ENCODE results near the gene DLK1. TPM values are rescaled to one million over a fixed set of nuclear protein-coding genes. Genes with fewer than 3 reads are reported as not detected.

The DLK1 gene
- total RNA-seq, 2 experiments from 2014 or later: not detected

DNA sequence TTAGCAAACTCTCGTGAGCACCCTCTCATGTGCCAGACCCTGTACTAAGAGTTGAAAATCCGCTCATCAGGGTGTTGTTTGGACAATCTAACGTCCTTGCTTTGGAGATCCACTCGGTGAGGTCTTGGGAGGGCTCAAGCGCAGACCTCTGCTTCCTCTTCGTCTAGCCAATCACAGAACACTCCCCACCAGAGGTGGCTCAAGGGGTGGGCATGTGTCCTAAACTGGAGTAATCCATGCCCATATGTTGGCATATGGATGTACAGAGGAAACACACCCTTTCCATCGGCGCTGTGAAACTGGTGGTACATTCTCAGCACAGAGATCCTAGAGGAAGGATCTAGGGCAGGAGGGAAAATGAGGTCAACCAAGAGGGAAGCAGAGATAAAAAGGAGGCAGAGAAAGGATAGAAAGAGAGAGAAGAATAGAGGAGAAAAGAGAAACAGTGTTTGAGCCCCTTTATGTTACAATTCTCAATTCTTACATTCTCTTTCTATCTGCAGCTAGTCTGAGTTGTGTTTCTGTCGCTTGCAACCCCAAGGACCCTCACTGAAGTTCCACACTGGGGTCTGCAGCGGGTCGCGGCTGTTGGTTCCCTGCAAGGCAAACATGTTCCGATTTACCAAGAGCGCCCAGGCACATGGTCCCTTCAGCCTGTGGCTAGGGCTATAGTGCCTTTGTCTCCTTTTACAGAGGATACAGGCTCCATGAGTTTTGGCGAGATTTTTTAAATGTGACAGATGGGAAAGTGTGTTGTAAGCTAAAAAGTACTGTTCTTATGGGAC is 40.5 kb downstream of the DLK1 start:
- intact Hi-C loops (cut with micrococcal nuclease; ENCODE audit: unreplicated experiment): no loop called here
- no peaks in the 10 kb centered on the region for H3K36me3 ChIP-seq (ENCODE audit: insufficient read depth, low read length)
- no peak for DNase-seq (ENCODE audit: low spot score)
- no peaks in the 10 kb centered on the region for H3K4me1 ChIP-seq (ENCODE audit: insufficient read depth, low read length, poor library complexity, severe bottlenecking)
- no peak overlapping the region for H3K4me3 ChIP-seq (ENCODE audit: low read depth, low read length, poor library complexity, severe bottlenecking)
- no peaks in the 10 kb centered on the region for H3K79me2 ChIP-seq (ENCODE audit: insufficient read depth, low read depth, low read length)
- no peaks in the 10 kb centered on the region for H3K9me3 ChIP-seq (ENCODE audit: low read length)
- POLR2A ChIA-PET: interaction anchor here (0.7 kb wide), 1 partner anchor 295 kb away, joined by 3 read pairs; no protein-coding TSS in a partner anchor
- TF ChIP-seq, protein P1, sequence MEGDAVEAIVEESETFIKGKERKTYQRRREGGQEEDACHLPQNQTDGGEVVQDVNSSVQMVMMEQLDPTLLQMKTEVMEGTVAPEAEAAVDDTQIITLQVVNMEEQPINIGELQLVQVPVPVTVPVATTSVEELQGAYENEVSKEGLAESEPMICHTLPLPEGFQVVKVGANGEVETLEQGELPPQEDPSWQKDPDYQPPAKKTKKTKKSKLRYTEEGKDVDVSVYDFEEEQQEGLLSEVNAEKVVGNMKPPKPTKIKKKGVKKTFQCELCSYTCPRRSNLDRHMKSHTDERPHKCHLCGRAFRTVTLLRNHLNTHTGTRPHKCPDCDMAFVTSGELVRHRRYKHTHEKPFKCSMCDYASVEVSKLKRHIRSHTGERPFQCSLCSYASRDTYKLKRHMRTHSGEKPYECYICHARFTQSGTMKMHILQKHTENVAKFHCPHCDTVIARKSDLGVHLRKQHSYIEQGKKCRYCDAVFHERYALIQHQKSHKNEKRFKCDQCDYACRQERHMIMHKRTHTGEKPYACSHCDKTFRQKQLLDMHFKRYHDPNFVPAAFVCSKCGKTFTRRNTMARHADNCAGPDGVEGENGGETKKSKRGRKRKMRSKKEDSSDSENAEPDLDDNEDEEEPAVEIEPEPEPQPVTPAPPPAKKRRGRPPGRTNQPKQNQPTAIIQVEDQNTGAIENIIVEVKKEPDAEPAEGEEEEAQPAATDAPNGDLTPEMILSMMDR (conservative IDR thresholded peaks at IDR 0.05; ENCODE audit: low read length): no peak
- TF ChIP-seq EZH2phosphoT487 (IDR thresholded peaks at IDR 0.05; ENCODE audit: borderline replicate concordance, low read depth, low read length): no peak
- no peaks in the 10 kb centered on the region for H4K20me1 ChIP-seq (ENCODE audit: insufficient read depth, low read length)
- BruUV-seq (replicated peaks): no TSS peak
- H3K27ac ChIP-seq (ENCODE audit: low read depth, low read length, poor library complexity, severe bottlenecking): no peak overlapping the region
- no peaks in the 10 kb centered on the region for H3K9me2 ChIP-seq (ENCODE audit: insufficient read depth, low read length)
- H2AFZ ChIP-seq (ENCODE audit: low read length): no peak overlapping the region
- CTCF ChIA-PET (ENCODE audit: unreplicated experiment): no interaction called here
- H3K4me2 ChIP-seq (ENCODE audit: low read length): no peak overlapping the region

DNA sequence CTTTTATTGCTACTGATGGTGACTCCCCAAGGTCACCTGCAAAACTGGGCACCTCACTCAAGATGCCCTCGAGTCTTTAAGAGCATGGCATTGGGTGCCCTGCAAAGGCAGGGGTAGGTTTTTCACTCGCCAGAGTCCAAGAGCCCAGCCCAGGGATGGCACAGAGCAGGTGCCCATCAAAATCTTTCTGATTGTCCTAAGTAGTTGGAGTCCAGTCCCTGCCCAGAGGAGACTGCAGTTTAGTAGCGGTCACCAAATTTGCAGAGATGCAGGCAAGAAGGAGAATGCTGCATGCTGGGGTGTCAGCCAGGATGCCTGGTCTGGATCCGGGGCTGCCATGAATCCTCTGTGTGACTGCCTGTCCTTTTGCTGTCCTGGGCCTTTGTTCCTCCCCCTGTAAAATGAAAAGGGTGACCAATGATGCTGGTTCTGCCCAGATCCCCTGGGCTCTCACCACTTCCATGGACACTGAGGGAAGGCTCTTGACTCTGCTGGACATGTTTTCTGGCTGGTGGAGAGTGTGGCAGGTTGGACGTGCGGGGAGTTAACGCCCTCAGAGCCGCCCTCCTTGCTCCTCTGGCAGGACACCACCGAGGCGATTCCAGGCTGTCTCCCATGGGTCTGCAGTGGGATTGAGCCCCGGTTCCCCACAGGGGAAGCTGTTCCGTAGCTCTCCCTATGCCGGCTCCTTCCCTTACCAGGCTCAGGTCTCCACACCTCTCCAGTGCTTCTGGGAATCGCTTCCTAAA is 41.3 kb downstream of the DLK1 start:
- CTCF ChIA-PET (ENCODE audit: unreplicated experiment): no interaction called here
- TF ChIP-seq, protein P1 (conservative IDR thresholded peaks at IDR 0.05; ENCODE audit: low read length): no peak
- no peak for TF ChIP-seq EZH2phosphoT487 (IDR thresholded peaks at IDR 0.05; ENCODE audit: borderline replicate concordance, low read depth, low read length)
- no peak overlapping the region for H3K27ac ChIP-seq (ENCODE audit: low read depth, low read length, poor library complexity, severe bottlenecking)
- no peak overlapping the region for H2AFZ ChIP-seq (ENCODE audit: low read length)
- no peaks in the 10 kb centered on the region for H3K4me1 ChIP-seq (ENCODE audit: insufficient read depth, low read length, poor library complexity, severe bottlenecking)
- no peak for DNase-seq (ENCODE audit: low spot score)
- no peaks in the 10 kb centered on the region for H3K79me2 ChIP-seq (ENCODE audit: insufficient read depth, low read depth, low read length)
- no peaks in the 10 kb centered on the region for H3K9me3 ChIP-seq (ENCODE audit: low read length)
- POLR2A ChIA-PET: no interaction called here
- no peaks in the 10 kb centered on the region for H3K9me2 ChIP-seq (ENCODE audit: insufficient read depth, low read length)
- intact Hi-C loops (cut with micrococcal nuclease; ENCODE audit: unreplicated experiment): no loop called here
- no peak overlapping the region for H3K4me3 ChIP-seq (ENCODE audit: low read depth, low read length, poor library complexity, severe bottlenecking)
- H3K4me2 ChIP-seq (ENCODE audit: low read length): no peak overlapping the region
- H3K36me3 ChIP-seq (ENCODE audit: insufficient read depth, low read length): no peaks in the 10 kb centered on the region
- no TSS peak for BruUV-seq (replicated peaks)
- no peaks in the 10 kb centered on the region for H4K20me1 ChIP-seq (ENCODE audit: insufficient read depth, low read length)

Measured in OCI-LY7 (cell line).